HG03095 (cell line): Measurements from ENCODE around the gene KANK2.

Experiments
- ATAC-seq: cut with Tn5 transposase; IDR thresholded peaks from one replicate; pipeline ENCODE4 v1.9.1; 2021; ENCODE audit warnings: moderate library complexity; ENCODE audit not compliant: unreplicated experiment

The KANK2 gene

DNA sequence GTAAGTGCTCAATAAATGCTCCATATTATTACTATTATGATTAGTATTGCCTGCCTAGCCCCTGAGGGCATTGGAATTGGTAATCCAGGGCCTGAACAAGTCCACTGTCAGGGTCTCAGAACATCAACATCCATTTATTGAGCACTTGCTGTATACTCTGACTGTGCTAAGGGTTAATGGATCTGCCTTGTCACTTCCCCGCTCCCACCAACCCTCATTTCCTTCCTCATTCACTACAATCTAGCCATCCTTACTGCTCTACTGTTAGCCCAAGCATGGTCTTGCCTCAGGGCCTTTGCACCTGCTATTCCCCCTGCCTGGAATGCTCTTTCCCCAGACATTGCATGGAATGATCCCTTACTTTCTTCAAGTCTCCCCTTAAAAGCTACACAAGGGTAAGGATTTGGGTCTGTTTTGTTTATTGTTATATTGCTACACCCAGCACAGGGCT, 29.4 kb upstream of the KANK2 start:
- ATAC-seq, result no peak

DNA sequence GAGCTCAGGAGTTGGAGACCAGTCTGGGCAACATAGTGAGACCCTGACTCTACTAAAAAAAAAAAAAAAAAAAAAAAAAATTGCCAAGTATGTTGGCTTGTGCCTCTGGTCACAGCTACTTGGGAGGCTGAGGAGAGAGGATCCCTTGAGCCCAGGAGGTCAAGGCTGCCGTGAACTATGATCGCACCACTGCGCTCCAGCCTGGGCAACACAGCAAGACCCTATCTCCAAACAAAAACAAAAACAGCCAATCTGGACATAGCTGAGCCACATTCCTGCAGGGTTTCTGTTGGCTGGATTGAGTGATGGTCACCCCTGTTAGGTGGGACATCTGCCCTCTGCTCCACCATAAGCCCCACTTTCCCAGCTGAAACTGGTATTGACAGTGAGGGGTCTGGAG, 28.5 kb upstream of the KANK2 start:
- ATAC-seq, result no peak

DNA sequence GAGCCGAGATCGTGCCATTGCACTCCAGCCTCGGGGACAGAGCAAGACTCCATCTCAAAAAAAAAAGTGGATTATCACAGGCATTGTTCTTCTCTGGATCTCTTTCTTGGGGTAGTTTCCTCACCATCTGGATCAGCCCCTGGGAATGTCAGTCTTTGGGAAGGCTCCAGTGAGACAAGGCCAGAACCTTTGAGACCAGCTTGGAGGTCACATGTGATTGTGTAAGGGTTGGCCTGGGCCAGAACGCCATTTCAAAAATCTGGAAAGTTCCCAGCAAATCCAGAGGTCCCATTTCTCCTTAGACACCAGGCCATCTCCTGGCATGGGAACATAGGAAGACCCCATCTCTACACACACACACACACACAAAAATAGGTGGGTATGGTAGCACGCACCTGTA, 27.8 kb upstream of the KANK2 start:
- no peak for ATAC-seq

DNA sequence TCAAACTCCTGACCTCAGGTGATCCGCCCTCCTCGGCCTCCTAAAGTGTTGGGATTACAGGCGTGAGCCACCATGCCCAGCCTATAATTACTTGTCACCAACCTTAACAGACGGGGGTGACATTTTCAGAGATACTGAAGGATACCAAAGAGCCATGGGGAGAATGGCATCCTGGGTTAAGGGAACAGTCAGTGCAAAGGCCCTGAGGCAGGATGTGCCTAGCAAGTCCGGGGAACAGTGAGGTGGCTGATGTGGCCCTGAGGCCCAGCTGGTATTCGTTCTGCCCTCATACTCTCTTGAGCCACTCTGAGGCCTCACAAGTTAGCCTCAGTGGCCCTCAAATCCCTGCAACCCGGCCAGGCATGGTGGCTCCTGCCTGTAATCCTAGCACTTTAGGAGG, 27.1 kb upstream of the KANK2 start:
- no peak for ATAC-seq

DNA sequence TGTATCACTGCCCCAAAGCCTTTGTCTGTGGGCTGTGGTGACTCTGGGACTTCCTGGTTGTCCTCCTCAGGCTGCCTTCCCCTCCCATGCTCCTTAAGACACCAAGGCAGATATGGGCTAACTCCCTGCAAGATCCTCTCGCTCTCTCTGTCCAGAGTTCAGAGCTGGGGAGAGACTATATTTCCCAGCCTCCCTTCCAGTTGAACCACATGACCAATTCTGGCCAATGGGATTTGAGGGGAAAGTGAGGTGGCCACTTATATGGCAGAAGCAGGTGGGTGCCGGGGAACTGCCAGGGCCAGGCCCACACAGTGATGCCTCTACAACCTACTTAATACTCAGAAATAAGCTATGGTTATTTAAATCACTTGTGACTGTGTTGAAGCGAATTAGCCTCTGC, 25.9 kb upstream of the KANK2 start:
- ATAC-seq, result no peak

DNA sequence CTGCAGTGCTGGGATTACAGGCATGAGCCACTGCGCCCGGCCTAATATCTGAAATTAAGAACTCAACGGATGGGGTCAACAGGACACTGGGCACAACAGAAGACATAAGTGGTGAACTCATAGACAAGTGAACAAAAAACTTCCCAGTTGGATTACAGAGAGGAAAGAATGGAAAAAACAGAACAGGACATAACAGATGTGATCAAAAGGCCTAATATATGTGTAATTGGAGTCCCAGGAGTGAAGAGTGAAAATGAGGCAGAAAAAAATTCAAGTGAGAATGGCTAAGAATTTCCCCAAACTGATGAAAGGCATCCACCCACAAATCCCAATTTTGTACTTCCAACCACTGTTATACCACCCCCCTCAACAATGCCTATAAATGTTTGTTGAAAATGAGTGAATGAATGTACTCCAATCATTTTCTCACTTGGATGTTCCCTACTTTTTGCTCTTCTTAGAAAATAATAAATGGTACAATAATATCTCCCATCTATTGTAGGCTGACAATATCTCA, 23.8 kb upstream of the KANK2 start:
- no peak for ATAC-seq

DNA sequence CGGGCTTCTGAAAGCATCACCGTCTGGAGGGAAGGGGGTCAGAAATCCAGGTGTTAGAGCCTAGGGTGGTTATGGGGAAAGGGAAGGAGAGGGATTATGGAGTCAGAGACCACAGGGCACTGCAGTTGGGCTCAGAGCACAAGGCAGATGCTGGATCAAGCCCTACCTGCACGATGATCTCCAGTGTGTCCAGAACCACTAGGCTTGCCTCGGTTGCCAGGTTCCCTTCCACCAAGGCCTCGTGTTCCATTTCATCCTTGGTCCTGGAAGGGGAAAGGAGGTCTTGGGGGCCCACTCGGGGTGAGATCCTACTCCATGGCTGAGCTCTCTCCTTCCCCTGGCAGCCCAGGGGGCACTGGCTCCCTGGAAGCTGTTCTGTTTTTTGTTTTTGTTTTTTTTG, 17.0 kb upstream of the KANK2 start:
- no peak for ATAC-seq

DNA sequence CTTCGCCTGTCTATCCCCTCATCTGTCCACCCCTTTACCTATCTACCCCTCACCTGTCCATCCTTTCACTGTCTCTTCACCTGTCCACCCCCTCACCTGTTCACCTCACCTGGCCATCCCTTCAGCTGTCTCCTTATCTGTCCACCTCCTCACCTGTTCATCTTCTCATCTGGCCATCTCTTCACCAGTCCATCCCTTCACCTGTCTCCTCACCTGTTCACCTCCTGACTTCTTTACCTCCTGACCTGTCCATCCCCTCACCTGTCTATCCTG, 13.2 kb upstream of the KANK2 start:
- ATAC-seq, result no peak

DNA sequence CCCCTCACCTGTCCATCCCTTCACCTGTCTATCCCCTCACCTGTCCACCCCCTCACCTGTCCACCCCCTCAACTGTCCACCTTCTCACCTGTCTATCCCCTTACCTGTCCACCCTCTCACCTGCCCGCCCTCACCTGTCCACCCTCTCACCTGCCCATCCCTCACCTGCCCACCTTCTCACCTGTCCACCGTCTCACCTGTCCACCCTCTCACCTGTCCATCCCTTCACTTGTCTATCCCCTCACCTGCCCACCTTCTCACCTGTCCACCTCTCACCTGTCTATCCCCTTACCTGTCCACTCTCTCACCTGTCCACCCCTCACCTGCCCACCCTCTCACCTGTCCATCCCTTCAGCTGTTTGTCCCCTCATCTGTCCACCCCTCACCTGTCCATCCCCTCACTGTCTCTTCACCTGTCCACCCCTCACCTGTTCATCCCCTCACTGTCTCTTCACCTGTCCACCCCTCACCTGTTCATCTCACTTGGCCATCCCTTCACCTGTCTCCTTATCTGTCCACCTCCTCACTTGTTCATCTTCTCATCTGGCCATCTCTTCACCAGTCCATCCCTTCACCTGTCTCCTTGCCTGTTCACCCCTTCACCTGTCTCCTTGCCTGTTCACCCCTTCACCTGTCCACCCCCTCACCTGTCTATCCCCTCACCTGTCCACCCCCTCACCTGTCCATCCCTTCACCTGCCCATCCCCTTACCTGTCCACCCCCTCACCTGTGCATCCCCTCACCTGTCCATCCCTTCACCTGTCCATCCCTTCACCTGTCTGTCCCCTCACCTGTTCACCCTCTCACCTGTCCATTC, 12.7 kb upstream of the KANK2 start:
- ATAC-seq, result no peak

DNA sequence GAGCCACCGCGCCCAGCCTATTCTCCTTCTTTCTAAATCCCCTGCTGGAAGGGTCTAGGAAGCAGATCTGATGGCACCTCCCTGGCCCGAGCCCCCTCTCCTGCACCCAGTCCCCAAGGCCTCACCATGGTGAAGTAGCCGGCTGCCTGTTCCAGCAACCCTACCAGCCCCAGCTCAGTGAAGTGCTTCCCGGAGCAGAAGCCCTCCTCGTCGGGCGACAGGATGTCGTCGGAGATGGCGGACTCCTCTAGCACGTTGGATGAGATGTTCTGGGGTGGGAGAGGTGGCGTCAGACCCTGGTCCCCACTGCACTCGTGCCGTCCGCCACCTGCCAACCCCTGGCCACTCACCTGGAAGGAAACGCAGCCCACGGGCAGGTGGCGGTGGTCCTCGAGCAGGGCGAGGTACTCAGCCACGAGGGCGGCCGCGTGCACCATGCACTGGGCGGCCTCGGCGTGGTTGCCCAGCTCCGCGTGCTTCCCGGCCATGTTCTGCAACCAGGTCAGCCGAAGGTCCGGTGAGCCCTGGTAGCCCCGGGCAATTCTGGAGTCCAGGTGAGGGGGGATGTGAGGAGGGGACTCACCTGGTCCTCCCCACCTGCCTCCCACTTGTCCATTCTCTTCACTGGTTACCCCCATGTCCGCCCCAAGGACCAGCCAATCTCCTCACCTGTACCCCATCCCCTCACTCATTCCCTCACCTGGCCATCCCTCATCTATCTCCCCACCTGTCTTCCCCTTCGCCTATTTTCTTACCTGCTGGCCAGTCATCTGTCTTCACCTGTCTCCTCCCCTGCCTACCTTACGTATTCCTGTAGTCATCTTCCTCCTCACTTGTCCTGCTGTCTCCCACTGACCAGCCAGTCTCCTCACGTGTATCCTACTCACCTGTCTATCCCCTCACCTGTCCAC, 11.5 kb upstream of the KANK2 start:
- no peak for ATAC-seq

DNA sequence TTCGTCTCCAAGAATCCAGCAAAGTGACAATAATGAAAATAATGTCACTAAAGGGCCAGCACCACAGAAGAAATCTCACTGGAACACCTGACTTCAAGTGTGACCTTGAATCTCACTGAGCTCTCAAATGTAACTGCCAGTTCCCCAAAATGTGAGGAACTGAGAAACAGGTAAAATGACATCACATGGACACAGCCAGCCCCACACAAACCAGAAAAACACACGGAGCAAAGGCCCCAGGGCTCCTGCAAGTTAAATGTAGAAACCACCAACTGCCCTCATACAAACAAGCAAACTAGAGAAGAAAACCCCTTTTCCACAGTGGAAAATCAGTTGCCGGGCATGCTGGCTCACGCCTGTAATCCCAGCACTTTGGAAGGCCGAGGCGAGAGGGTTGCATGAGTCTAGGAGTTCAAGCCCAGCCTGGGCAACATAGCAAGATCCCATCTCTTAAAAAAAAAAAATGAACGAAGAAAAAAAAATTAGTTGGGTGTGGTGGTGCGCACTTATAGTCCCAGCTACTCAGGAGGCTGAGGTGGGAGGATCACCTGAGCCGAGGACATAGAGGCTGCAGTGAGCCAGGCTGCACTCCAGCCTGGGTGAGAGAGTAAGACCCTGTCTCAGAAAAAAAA, 8.7 kb upstream of the KANK2 start:
- ATAC-seq, result no peak

DNA sequence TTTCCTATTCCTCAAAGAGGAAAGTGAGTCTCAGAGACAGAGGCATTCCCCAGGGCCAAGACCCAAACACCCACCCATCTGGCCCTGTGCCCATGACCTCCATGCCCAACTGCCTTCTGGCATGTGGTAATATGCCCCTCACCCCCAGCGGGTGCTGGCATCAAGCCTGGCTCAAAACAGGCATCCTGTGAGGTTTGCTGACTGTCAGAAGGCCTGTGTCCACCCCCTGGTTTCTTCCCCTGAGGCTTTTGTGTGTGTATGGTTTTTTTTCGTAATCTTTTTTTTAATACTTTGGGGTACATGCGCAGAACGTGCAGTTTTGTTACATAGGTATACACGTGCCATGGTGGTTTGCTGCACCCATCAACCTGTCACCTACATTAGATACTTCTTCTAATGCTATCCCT, 7.6 kb upstream of the KANK2 start:
- ATAC-seq, result no peak

DNA sequence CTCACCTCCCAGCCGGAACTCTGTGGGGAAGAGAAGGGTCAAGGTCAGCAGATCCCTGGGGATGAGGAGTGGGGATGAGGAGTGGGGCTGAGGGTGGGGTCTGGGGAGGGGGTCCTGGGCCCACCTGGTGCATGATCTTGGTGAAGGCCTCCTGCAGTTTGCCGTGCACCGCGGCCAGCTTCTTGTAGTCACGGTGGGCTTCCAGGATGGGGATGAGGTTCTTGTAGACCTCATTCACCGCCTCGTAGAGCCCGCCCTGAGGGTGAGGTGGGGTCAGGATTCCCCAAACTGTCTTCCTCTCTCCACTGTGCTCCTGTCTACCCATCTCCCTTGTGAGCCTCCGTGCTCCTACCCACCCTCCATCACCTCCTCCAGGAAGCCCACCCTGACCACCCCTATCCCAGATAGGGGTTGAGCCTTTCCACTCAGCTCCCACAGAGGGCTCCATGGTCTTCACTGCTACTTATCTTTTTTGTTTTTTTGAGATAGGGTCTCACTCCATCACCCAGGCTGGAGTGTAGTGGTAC, 6.8 kb upstream of the KANK2 start:
- ATAC-seq, result no peak

DNA sequence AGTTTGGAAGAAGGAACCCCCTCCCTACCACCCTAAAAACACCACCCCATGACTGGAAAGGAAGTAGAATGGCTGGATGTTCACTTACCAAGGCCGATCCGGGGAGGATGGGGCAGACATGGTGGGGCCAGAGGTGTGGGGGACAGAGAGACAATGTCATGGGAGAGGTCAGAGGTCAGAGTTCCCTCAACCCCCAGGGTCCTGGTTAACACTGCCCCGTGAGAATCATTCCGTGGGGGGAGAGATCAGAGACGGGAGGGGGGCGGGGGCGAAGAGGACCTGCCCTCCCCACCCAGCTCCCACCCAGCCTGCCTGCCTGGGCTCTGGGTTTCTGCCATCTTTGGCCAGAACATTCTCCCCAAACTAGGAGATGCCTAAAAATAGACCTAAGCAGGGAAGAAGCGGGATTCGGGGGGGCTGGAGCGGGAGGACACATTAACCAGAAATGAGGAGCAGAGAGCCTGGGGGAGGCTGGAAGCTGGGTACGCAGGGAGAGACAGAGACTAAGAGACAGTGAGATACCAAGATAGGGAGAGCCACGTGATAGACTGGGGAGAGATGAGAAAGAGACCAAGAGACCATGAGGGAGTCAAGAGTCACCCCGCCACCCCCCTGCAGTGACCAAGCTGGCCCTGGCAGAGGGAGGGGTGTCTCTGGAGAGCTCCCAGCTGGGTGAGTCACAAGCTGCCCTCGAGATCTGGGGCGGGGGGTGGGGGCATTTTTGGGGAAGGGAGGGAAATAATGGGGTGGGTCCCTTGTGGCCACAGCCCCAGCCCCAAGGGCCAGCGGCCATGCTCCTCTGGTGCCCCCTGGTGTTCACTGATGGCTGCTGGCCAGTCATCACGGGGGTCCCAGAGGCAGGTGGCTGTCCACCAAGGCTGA, 6.1 kb upstream of the KANK2 start:
- ATAC-seq, result no peak

DNA sequence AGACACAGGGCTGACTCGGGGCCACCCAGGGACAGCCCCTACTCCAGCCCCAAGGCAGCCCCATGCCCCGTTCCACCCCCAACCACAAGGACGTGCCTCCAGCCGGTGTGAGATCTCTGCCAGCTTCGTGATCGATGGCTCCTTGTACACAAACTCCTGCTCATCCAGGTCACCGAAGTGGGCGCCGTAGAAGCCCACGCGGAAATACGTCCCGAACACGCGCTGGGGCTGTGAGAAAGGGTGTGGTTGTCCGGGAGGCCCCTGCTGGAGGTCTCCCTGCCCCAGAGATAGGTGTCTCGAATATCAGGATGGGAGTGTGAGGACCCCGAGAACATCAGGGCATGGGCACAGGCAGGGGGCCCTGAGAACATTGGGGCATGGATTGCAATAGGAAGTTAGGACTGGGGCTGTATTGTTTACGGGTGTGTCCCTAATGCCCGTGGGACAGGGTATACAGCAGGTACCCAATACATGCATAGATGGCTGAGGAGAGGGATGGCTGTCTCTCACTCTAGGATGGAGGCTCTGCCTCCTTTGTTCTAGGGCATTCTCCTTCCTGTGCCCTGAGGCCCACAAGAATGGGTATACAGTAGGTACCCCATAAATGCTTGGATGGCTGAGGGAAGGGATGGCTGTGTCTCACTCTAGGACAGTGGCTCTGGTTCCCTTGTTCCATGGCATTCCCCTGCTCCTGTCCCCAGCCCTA, 5.3 kb upstream of the KANK2 start:
- no peak for ATAC-seq

DNA sequence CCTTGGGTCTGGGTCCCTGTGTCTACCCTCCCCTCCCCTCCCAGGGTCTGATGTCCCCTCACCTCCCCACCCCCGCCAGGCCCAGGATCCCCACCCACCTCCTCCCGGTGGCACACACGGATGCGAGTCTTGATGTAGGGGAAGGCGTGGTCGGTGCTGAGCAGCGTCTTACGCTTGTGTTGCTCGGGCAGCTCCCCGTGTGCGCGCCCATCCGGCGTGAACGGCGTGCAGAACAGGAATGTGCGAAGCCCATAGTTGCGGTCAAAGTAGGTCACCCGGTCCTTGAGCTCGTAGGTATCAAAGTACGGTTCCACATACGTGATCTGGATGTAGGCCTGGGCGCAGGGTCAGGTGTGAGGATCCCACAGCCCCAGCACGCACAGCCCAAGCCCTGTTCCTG, 4.4 kb upstream of the KANK2 start:
- no peak for ATAC-seq

DNA sequence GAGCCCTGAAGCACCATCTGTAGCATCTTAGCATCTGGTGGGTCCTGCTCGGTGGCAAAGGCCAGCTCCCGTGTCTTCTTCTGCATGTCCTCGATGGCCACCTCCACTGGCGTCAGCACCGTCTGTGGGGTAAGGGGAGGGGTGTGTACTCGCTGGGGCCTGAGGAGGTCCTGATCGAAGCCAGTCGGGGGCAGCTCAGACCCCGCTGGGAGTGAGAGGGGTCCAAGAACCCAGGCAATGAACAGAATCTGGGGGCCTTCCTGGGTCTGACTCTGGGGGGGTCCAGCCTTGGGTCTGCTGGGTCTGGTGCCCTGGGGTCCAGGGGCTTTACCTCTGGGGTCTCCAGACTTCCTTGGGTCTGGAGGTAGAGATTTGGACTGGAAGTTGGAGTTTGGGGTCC, 3.6 kb upstream of the KANK2 start:
- no peak for ATAC-seq

DNA sequence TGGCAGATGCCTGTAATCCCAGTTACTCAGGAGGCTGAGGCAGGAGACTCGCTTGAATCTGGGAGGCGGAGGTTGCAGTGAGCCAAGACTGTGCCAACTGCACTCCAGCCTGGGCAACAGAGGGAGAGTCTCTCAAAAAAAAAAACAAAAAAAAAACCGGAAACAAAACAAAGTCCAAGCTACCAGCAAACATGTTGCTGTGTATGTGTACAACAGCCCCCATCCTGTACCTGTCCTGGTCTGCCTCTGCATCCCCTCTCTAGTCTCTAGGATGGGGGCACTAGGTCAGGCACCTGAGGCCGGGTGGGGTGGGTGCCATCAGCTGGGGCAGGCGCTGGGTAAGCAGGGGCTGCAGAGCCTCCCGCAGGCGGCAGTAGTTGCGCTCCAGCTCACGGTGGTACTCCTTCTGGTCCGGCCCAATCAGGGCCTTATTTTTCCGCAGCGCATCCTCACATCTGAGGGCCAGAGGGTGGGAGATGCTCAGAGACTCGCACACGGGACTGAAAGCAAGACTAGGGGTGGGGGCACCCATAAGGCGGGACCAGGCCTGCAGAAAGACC, 2.8 kb upstream of the KANK2 start:
- no peak for ATAC-seq

DNA sequence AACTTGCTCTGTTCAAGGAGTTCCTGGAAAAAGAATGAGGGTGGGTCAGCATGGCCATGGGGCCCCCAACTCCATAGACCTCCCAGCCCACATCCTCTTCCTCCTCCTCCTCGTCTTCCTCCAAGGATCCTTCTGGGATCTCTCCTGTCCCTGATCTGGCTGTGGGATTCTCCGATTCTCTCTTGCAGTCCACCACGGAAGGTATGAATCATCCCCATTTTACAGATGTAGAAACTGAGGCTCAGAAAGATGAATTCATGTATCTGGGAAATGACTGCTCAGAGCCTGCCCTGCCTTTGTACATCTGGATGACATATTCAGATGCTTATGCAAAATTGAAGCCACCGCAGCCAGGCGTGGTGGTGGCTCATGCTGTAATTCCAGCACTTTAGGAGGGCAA, 2.2 kb upstream of the KANK2 start:
- ATAC-seq, result no peak
